Neuron (in vitro differentiated cells): ENCODE data around the gene NLK.
"Not testable (repeated sequence)": the region's sequence is repeated elsewhere in the genome, so short reads cannot be mapped to it uniquely, and the experiment has no call there.

Experiments used
- H2AFZ ChIP-seq: one replicate; pipeline ENCODE4 v1.6.1; 2013; ENCODE audit warnings: low read depth, mild to moderate bottlenecking, inconsistent platforms, low read length, moderate library complexity
- H3K27me3 ChIP-seq: one replicate; pipeline ENCODE4 v1.6.1; 2013; ENCODE audit warnings: low read length; ENCODE audit not compliant: insufficient read depth
- H3K36me3 ChIP-seq: one replicate; pipeline ENCODE4 v1.6.1; 2013; ENCODE audit warnings: low read length; ENCODE audit not compliant: insufficient read depth
- H3K4me1 ChIP-seq: one replicate; pipeline ENCODE4 v1.6.1; 2013; ENCODE audit warnings: low read length; ENCODE audit not compliant: insufficient read depth
- H3K4me3 ChIP-seq: 2 replicates; pipeline ENCODE4 v1.5.1; 2013; ENCODE audit warnings: mild to moderate bottlenecking, low read length, moderate library complexity
- H3K9me3 ChIP-seq: one replicate; pipeline ENCODE4 v1.6.1; 2013; ENCODE audit warnings: low read length

NLK gene

DNA sequence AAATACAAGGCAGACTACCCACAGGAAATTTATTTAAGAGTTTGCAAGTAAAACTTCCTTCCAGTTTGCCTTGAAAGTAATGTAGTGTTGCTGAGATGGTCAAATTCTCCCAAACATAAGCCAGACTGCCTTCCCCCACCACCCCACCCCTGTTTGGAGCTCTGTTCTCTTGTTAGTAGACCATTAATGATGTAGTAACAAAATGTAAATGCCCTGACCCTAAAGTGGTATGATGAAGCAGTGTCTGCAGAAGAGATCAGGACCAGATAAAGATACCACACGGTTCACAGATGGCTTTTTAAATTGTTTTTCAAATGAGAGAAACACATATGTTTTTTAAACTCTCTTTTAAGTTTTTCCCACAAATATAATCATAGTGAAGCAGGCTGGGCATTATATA lies 140.1 kb downstream of the NLK start:
- peaks cover 24% of the 10 kb centered on the region for H3K36me3 ChIP-seq
- no peaks in the 10 kb centered on the region for H3K4me1 ChIP-seq
- no peak overlapping the region for H2AFZ ChIP-seq
- peaks cover 5% of the 10 kb centered on the region for H3K9me3 ChIP-seq
- no peaks in the 10 kb centered on the region for H3K27me3 ChIP-seq
- H3K4me3 ChIP-seq = no peak overlapping the region

GRCh38 chr17:28185658-28186057 lies 143.2 kb downstream of the NLK start:
- Histone ChIP-seq H3K36me3 (peaks cover 18% of the 10 kb centered on the region), H3K4me3 (no peak overlapping the region), H3K9me3 (peaks cover 5% of the 10 kb centered on the region), H3K27me3 (no peaks in the 10 kb centered on the region), H3K4me1 (no peaks in the 10 kb centered on the region), H2AFZ (no peak overlapping the region)

DNA sequence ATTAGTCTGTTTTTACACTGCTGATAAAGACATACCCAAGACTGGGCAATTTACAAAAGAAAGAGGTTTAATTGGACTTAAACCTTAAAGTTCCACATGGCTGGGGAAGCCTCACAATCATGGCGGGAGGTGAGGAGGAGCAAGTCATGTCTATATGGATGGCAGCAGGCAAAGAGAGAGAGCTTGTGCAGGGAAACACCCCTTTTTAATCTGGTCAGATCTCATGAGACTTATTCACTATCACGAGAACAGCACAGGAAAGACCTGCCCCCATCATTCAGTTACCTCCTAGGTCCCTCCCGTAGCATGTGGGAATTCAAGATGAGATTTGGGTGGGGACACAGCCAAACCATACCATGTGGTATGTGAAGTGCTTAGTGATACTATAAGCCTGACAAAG lies 144.0 kb downstream of the NLK start:
- not testable (repeated sequence) for H2AFZ ChIP-seq, H3K27me3 ChIP-seq, H3K4me3 ChIP-seq, H3K4me1 ChIP-seq, H3K9me3 ChIP-seq
- peaks cover 25% of the 10 kb centered on the region for H3K36me3 ChIP-seq

GRCh38 chr17:28187931-28188330 lies 145.5 kb downstream of the NLK start:
- Histone ChIP-seq H3K4me3 (no peak overlapping the region), H3K9me3 (peaks cover 5% of the 10 kb centered on the region), H3K27me3 (no peaks in the 10 kb centered on the region), H2AFZ (no peak overlapping the region), H3K36me3 (peaks cover 29% of the 10 kb centered on the region), H3K4me1 (no peaks in the 10 kb centered on the region)

DNA sequence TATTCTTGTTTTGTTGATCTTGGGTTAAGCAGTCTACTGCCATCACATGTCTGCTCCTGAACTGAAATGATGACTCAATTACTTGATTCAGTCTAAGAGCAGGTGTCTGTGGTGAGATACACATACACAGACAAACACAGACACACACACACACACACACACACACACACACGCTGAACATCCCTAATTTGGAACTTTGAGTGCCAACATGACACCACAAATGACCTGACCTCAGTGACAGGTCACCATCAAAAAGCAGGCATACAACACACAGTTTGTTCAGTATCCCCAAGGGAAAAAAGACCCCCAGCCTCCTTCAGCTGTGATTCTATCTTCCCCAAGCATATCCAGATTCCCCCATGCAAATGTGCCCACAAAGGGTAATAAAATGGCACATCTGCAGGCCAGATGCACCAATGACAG lies 146.4 kb downstream of the NLK start:
- no peak overlapping the region for H2AFZ ChIP-seq
- H3K27me3 ChIP-seq = no peaks in the 10 kb centered on the region
- H3K36me3 ChIP-seq = peaks cover 29% of the 10 kb centered on the region
- H3K4me3 ChIP-seq = no peak overlapping the region
- H3K9me3 ChIP-seq = peaks cover 5% of the 10 kb centered on the region
- H3K4me1 ChIP-seq = no peaks in the 10 kb centered on the region

GRCh38 chr17:28189667-28190066 lies 147.2 kb downstream of the NLK start:
- Histone ChIP-seq H3K27me3 (no peaks in the 10 kb centered on the region), H3K9me3 (peaks cover 4% of the 10 kb centered on the region), H2AFZ (no peak overlapping the region), H3K4me3 (no peak overlapping the region), H3K36me3 (peaks cover 28% of the 10 kb centered on the region), H3K4me1 (no peaks in the 10 kb centered on the region)

DNA sequence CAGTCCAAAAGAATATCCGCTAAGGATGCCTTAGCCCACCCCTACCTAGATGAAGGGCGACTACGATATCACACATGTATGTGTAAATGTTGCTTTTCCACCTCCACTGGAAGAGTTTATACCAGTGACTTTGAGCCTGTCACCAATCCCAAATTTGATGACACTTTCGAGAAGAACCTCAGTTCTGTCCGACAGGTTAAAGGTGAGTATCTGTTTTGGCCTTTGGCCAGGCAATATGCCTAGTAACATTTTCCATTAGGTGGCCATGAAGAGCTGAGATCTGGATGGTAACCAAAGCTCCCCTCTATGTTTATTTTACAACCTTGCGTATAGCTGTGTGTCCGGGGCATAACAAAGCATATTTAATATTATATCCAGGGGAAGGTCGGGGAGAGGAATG lies 148.5 kb downstream of the NLK start:
- Histone ChIP-seq H2AFZ (no peak overlapping the region), H3K36me3 (peaks cover 25% of the 10 kb centered on the region), H3K4me1 (no peaks in the 10 kb centered on the region), H3K4me3 (no peak overlapping the region), H3K27me3 (no peaks in the 10 kb centered on the region), H3K9me3 (peaks cover 3% of the 10 kb centered on the region)

DNA sequence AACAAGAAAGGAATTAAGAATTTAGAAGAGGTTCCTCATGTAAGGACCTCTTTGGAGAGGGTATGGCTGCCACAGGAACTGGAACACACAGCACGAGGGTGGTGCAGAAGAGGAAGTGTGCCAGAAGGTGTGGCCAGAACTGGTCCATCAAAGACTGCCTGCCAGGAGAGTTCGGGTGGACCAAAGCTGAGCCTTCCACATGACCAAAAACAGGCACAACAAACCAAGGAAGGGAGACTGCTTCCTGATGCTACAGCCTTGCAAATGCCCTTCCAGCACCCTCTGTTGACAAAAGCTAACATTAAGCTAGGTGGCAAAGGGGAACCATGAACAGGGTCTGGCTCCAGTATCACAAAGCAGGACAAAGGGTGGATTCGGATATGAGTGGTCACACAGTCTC lies 150.8 kb downstream of the NLK start:
- no peaks in the 10 kb centered on the region for H3K9me3 ChIP-seq
- H3K4me3 ChIP-seq = no peak overlapping the region
- H3K4me1 ChIP-seq = no peaks in the 10 kb centered on the region
- H3K27me3 ChIP-seq = no peaks in the 10 kb centered on the region
- H2AFZ ChIP-seq = no peak overlapping the region
- peaks cover 32% of the 10 kb centered on the region for H3K36me3 ChIP-seq

DNA sequence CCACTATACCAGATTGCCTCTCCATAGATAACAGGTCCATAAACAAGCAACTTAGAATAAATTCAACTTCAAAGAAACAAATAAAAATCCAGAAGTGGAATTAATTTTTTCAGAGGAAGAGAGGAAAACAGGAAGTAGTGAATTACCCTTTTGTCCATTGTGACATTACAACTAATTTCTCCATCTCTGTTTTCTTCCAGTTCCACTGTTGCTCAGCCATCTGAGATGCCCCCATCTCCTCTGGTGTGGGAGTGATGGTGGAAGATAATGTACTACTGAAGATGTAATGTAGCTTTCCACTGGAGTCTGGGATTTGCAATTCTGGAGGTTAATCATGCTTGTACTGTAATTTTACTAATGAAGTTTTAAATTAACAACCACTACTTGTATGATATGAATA lies 151.9 kb downstream of the NLK start:
- H3K36me3 ChIP-seq = peaks cover 32% of the 10 kb centered on the region

GRCh38 chr17:28196636-28197035 lies 154.2 kb downstream of the NLK start:
- H3K9me3 ChIP-seq = no peaks in the 10 kb centered on the region
- peaks cover 25% of the 10 kb centered on the region for H3K36me3 ChIP-seq
- no peaks in the 10 kb centered on the region for H3K27me3 ChIP-seq
- H3K4me3 ChIP-seq = no peak overlapping the region
- H3K4me1 ChIP-seq = no peaks in the 10 kb centered on the region
- H2AFZ ChIP-seq = no peak overlapping the region

More for the DNA sequence above, 151.9 kb downstream of the NLK start:
- Histone ChIP-seq H3K9me3 (no peaks in the 10 kb centered on the region), H3K4me3 (no peak overlapping the region), H3K4me1 (no peaks in the 10 kb centered on the region), H3K27me3 (no peaks in the 10 kb centered on the region), H2AFZ (no peak overlapping the region)

DNA sequence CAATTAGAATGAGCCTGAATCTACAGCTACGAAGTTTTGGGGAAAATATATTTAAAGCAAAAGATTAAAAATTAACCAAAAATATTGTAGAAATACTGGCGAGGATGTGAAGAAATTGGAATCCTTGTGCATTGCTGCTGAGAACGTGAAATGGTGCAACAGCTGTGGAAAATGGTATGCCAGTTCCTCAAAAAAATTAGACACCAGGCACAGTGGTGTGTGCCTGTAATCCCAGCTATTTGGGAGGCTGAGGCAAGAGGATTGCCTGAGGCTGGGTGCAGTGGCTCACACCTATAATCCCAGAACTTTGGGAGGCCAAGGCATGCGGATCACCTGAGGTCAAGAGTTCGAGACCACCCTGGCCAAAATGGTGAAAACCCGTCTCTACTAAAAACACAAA lies 156.6 kb downstream of the NLK start:
- H3K4me3 ChIP-seq = no peak overlapping the region
- no peaks in the 10 kb centered on the region for H3K9me3 ChIP-seq
- no peak overlapping the region for H2AFZ ChIP-seq
- no peaks in the 10 kb centered on the region for H3K4me1 ChIP-seq
- H3K27me3 ChIP-seq = no peaks in the 10 kb centered on the region
- peaks cover 15% of the 10 kb centered on the region for H3K36me3 ChIP-seq

DNA sequence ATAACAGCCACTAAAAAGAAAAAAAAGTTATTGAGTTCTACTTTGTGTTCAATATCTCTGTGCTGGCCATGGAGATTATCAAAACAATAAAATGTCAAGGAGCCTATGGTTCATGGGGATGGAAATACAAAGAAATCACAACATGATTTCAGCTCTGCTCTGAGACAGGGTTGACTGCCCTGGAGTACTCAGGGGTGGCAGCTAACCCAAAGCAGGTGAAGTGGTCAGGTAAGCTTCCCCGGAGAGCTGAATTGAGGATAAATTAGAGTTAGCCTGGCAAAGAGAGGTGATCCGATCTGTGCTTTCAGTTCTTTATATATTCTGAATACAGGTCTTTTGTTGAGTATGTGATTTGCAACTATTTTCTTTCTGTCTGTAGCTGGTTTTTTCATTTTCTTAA lies 157.3 kb downstream of the NLK start:
- Histone ChIP-seq H3K27me3 (no peaks in the 10 kb centered on the region), H3K36me3 (peaks cover 12% of the 10 kb centered on the region), H2AFZ (no peak overlapping the region), H3K4me1 (no peaks in the 10 kb centered on the region), H3K4me3 (no peak overlapping the region), H3K9me3 (no peaks in the 10 kb centered on the region)

DNA sequence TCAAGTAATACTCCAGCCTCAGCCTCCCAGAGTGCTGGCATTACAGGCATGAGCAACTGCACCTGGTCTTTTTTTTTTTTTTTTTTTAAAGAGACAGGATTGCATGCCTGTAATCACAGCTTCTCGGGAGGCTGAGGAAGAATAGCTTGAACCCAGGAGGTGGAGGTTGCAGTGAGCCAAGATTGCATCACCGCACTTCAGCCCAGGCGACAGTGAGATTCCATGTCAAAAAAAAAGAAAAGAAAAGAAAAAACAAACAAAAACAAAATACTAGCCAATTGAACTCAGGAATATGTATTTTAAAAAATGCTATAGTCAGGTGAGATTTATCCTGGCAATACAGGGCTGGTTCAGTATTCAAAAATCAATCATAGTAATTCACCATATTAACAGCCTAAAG lies 158.8 kb downstream of the NLK start:
- no peaks in the 10 kb centered on the region for H3K27me3 ChIP-seq
- no peak overlapping the region for H2AFZ ChIP-seq
- peaks cover 9% of the 10 kb centered on the region for H3K36me3 ChIP-seq
- H3K4me3 ChIP-seq = no peak overlapping the region
- no peaks in the 10 kb centered on the region for H3K4me1 ChIP-seq
- H3K9me3 ChIP-seq = no peaks in the 10 kb centered on the region

DNA sequence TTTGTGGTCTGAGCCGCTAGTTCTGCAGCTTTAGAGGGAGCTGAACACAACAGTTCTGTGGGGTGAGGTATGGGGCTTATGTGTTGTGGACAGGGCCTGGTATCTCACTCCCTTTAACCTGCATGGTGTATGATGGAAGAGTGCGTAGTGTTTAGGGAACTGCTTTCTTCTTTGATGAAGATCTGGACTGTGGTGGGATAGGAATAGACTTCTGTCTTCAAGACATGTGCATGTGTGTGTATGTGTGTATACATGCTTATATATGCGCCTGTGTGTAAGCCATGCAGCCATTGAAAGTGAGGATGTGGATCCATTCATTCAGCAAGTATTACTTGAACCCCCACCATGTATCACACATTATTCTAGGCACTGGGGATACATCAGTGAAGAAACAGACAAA lies 161.8 kb downstream of the NLK start:
- H3K36me3 ChIP-seq = no peaks in the 10 kb centered on the region
- H3K27me3 ChIP-seq = no peaks in the 10 kb centered on the region
- H3K4me1 ChIP-seq = no peaks in the 10 kb centered on the region
- no peak overlapping the region for H3K4me3 ChIP-seq
- no peak overlapping the region for H2AFZ ChIP-seq
- H3K9me3 ChIP-seq = no peaks in the 10 kb centered on the region
